Measurements from ENCODE around the gene CNN2. TPM values are rescaled to one million over a fixed set of nuclear protein-coding genes. Genes with fewer than 3 reads are reported as not detected.

CNN2 gene
- total RNA-seq, 1 donor from 2014 or later, result 183 TPM

DNA sequence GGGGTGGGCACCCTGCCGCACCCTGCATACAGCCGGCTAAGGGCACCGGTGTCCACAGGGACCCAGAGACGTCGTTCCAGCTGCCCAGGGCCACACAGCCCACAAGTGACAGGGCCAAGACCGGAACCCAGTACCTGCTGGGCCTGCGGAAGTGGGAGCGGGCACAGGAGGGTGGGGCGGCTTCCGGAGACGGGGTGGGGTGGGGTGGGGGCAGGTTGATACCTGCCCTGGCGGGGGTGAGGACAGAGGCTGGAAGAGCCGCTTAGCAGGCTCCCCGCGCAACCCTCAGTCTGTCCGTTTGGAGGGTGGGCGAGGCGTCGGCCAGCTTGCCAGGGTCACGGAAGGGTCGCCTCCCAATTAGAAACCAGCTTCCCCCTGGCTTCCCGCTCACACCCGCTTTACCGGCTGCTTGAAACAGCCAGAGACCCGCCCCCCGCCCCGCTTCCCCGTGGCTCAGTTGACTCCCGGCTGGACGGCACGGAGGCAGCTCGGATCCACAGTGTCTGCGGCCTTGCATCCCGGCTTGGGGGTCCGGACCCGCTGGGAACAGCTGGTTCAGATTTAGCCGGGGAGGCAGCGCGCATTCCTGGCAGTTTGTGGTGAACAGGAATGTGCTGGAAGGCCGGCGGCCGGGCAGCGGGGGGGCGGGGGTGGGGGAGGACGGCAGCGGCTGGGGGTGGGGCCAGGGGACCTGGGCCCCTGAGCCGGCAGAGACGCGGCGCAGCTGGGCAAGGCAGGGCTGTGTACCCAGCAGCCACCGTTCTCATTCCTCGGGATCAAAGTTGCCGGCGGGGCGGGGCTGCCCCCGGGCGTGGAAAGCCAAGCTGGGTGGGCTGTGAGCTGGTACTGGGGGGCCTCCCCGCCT is 1.9 kb downstream of the CNN2 start:
- ATAC-seq, result peak; percentile 83

DNA sequence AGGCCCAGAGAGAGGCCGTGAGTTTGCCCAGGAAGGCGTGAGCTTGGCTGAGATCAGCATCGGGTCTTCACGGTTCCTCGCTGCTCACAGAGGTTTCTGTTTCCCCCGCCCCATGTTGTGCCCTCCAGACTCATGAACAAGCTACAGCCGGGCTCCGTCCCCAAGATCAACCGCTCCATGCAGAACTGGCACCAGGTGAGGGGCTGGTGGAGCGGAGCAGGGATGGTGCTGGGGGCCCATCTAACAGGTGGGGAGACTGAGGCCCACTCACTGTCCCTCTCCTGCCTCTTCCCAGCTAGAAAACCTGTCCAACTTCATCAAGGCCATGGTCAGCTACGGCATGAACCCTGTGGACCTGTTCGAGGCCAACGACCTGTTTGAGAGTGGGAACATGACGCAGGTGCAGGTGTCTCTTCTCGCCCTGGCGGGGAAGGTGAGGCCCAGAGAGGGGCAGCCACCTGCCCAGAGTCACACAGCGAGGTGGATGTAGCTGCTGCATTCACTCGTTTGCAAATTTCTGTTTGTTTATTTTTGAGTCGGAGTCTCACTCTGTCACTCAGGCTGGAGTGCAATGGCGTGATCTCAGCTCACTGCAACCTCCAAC is 6.0 kb downstream of the CNN2 start:
- ATAC-seq, result no peak

DNA sequence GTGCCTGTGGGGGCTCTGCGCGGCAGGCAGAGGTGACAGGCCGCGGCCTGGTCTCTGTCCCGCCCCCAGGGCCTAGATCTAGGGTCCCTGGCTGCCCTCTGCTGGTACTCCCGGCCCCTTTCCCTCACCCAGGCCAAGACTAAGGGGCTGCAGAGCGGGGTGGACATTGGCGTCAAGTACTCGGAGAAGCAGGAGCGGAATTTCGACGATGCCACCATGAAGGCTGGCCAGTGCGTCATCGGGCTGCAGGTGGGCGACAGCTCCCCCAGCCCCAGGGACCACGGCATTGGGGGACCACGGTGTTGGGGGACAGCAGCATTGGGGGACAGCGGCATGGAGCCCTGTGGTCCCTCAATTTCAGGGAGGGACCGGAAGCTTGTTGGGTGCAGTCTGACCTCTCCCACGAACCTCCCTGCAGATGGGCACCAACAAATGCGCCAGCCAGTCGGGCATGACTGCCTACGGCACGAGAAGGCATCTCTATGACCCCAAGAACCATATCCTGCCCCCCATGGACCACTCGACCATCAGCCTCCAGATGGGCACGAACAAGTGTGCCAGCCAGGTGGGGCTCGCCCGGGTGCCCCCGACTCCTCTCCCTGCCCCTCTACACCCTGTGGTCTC is 9.7 kb downstream of the CNN2 start:
- ATAC-seq, result no peak

DNA sequence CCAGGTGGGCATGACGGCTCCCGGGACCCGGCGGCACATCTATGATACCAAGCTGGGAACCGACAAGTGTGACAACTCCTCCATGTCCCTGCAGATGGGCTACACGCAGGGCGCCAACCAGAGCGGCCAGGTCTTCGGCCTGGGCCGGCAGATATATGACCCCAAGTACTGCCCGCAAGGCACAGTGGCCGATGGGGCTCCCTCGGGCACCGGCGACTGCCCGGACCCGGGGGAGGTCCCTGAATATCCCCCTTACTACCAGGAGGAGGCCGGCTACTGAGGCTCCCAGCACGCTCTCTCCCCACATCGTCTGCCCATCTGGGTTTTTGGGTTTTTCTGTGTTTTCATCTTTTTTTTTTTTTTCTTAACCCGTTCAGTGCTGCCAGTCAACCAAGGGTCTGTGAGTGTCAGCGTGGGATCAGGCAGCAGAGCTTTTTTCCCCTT is 11.2 kb downstream of the CNN2 start:
- no peak for ATAC-seq

DNA sequence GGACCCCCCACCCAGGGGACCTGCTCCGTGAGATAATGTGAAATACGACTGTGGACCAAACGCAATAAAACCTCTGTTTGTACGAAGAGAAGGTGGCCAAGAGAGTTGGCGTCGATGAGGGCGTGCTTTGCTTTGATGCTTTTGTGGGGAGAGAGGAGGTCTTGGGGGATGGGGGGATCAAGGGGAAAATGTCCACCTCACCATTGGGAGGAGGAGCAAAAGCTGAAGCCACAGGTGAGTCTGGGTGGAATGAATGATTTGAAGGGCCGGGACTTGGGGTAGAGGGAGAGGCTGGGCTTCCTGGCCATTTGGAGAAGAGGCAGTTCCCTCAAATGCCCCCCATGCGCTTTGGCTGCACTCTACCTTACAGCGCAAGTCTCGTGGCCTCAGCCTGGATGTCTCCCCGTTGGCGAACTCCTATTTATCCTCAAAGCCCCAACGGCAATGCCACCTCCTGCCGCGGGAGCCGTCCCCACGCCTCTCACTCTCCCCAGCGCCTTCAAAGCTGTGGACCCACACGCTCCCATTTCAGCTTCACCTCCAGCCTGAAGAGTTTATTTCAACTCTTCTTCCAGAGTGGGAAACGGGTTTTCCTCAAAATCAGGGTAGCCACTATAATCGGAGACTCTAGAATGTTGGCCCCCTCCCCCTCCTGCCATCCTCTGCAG is 12.7 kb downstream of the CNN2 start:
- ATAC-seq, result no peak

DNA sequence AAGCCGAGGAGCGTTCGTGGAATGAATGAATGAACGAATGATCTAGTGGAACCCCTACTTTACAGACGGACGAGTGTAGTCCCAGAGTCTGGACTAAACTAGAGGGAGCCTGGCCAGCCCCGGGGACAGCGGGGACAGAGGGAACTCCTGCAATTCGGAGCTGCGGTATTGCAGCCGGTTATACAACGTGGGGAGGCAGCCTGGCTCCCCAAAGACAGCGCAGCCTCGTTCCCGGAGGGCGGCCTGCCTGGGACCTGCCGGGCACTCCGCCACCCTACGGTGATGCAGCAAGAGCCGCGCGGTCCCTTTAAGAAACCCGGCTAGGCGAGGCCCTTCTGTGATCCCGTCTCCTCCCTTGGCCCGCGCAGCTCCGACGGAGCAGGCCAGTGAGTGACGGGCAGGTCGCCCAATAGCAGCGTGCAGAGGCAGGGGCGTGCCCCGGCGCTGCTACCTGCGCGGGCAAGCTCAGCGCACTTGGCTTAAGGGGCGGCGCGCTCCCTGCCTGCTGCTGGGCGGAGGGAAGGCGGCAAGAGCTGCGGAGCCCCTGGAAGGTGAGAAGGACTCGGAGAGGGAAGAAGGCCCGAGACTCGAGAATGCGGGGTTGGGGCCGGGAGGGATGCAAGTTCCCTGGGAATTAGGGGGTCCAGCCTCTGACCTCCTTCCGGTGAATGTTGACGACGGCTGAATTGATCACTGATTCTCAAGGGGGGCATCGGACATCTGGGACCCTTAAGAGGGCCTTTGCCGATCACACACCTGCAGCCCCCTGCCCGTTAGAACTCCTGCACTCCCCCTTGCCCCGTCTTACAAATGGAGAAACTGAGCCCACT is 13.5 kb downstream of the CNN2 start, which contains the start of gene ABCA7:
ABCA7 (plus strand) TSS at position 462 of the 830 bp plus-strand sequence. CDS start 1,255 bp downstream, outside the sequence.
- ATAC-seq, result peak; percentile 83

DNA sequence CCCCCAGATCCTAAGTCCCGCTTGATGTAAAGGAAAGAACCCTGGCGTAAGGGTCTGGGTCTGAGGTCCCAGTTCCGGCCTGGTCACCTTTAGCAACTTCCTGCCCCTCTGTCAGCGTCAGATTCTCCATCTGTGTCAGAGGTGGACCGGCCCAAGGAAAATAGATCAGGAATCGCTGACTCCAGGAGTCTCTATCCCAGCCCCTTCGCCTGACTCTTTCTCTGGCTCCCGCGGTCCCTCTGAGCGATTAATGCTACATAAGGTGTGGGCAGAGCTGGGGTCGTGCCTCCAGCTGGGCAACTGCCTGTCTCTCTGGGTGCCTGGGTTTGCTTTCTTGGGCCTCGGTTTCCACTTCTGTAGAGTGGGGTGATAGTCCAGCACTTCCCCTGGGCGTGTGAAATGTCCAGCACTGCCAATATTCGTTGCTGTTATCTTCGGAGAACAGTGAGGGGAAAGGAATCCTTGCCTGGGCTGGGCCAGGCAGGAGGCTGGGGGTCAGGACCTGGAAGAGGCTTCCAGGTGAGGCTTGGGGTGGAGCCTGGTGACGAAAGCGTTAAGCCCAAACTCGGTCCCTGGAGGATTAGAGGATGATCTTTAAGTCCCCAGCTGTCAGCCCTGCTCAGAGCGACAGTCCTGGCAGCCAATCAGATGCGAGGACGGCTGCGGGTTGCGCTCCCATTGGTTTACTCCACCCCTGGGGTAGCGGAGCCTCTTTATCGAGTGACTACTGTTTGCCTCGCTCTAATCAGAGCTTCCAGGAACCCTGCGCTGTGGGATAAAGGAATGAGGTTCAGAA is 14.3 kb downstream of the CNN2 start:
- ATAC-seq, result peak; percentile 68

DNA sequence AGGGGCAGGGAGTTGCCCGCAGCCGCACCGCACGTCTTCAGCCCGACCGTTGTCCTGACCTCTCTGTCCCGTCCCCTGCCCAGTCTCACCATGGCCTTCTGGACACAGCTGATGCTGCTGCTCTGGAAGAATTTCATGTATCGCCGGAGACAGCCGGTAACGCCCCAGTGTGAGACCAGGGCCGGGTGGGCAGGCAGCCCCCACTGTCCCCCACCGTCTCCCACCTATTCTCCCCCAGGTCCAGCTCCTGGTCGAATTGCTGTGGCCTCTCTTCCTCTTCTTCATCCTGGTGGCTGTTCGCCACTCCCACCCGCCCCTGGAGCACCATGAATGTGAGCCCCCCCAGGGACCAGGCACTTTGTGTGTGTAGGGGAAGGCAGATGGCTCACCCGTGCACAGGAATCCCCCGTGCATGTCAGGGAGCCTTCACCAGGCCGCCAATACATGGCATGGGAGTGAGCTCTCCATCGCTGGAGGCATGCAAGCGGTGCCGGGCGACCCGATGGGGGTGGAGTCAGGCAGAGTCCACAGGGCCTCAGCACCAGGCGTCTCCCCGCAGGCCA is 14.9 kb downstream of the CNN2 start:
- no peak for ATAC-seq

DNA sequence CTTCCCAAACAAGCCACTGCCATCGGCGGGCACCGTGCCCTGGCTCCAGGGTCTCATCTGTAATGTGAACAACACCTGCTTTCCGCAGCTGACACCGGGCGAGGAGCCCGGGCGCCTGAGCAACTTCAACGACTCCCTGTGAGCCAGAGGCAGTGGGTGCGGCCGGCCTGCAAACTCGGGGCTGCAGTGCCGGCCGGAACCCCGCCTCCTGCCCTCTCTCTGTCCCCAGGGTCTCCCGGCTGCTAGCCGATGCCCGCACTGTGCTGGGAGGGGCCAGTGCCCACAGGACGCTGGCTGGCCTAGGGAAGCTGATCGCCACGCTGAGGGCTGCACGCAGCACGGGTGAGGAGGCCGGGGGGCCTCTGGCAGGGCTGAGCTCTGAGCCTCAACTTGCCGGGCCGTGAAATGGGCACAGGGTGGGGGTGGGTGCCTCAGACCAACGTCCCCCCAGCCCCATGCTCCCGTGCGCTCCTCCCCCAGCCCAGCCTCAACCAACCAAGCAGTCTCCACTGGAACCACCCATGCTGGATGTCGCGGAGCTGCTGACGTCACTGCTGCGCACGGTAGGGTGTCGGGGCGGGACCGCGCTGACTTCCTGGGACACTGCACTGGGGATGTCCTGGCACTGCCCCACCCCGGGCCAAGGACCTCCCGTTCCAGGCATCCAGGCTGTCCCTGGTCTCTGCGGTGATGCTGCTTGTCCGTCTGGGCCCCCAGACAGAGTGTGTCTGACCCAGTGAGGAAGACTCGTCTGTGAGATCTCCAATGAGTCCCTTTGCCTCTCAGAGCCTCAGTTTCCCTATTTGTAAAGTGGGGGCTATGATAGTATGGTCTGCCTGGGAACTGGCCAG is 15.7 kb downstream of the CNN2 start:
- ATAC-seq, result peak; percentile 53

DNA sequence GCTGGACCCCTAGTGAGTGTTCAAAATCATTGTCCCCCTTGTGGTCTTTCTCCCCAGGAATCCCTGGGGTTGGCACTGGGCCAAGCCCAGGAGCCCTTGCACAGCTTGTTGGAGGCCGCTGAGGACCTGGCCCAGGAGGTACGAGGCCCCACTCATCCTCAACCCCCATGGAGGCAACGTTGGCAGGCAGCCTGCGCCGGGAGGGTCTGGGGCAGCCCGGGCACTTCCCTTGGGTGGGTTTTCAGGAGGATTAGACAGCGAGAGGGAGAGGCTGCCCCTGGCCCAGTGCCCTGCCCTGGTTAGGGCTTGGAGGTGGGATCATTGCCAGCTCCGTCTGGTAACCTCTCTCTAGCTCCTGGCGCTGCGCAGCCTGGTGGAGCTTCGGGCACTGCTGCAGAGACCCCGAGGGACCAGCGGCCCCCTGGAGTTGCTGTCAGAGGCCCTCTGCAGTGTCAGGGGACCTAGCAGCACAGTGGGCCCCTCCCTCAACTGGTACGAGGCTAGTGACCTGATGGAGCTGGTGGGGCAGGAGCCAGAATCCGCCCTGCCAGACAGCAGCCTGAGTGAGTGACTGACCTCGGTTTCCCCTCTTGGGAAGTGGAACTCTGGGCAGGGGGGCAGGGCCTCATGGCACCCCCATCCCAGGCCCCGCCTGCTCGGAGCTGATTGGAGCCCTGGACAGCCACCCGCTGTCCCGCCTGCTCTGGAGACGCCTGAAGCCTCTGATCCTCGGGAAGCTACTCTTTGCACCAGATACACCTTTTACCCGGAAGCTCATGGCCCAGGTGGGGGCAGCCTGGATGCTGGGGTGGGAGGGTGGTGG is 16.5 kb downstream of the CNN2 start:
- ATAC-seq, result no peak

DNA sequence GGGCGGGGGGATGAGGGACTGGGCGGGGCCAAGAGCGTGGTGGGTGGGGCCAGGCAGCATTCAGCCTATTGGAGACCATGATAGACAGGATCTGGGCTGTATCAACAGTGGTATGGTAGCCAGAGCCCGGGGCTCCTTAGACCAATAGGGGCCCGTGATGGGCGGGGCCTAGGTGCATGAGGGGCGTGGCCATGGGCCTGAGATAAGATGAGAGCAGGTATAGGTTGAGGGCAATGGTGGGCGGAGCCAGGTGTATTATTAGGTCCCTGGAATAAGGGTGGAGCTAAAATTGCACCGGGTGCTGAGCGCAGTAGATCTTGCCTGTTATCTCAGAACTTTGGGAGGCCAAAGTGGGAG is 18.8 kb downstream of the CNN2 start:
- ATAC-seq, result peak; percentile 13

DNA sequence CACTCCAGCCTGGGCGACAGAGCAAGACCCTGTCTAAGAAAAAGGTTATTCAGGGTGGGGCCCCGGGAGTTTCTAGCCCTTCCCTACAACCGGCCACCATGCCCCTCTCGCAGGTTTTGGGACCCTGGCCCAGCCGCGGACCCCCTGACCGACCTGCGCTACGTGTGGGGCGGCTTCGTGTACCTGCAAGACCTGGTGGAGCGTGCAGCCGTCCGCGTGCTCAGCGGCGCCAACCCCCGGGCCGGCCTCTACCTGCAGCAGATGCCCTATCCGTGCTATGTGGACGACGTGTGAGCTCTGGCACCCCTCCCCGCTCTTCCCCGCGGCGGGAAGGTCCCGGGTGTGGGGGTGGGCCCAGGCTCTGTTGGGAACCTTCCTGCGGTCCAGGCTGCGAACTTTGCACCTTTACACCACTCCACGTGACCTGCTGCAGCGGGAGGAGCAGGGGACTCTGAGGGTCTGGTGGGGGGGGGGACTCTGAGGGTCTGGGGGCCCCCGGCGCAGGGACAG is 19.8 kb downstream of the CNN2 start:
- no peak for ATAC-seq

DNA sequence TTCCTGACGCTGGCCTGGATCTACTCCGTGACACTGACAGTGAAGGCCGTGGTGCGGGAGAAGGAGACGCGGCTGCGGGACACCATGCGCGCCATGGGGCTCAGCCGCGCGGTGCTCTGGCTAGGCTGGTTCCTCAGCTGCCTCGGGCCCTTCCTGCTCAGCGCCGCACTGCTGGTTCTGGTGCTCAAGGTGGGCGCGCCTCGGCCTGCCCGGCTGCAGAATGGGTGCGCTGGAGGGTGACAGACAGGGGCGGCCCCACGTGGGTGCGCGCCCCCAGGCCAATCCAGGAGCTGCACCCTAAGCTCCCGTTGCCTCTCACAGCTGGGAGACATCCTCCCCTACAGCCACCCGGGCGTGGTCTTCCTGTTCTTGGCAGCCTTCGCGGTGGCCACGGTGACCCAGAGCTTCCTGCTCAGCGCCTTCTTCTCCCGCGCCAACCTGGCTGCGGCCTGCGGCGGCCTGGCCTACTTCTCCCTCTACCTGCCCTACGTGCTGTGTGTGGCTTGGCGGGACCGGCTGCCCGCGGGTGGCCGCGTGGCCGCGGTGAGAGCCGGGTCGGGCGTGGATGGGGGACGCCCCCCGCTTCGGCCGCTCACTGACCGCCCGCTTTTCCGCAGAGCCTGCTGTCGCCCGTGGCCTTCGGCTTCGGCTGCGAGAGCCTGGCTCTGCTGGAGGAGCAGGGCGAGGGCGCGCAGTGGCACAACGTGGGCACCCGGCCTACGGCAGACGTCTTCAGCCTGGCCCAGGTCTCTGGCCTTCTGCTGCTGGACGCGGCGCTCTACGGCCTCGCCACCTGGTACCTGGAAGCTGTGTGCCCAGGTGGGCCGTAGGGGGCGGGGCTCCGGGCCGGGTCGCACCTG is 20.7 kb downstream of the CNN2 start:
- peak; percentile 70 for ATAC-seq

DNA sequence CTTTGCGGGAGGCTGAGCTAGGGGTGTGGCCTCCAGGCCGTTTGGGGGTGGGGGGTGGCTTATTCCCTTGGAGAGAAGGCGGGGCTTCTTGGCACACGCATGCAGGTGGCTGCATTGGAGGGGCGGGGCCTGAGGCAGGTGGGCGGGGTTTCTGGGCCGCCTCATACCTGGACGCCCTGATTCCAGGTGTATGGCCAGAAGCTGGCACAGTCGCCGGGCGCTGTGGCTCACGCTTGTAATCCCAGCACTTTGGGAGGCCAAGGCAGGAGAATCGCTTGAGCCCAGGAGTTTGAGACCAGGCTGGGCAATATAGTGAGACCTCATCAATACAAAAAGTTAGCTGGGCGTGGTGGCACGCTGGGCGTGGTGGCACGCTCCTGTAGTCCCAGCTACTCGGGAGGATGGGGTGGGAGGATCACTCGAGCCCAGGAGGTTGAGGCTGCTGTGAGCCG is 21.3 kb downstream of the CNN2 start:
- peak; percentile 52 for ATAC-seq

DNA sequence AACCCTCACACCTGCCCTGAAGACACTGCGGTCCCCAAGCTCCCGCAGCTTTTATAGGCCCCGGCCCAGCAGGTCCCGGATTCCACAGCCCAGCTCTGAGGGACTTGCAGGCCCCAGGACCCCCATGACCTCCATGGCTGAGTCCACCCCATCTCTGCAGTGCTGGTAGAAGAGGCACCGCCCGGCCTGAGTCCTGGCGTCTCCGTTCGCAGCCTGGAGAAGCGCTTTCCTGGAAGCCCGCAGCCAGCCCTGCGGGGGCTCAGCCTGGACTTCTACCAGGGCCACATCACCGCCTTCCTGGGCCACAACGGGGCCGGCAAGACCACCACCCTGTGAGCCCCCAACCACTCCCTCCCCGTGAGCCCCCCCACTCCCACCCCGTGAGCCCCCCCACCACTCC is 22.7 kb downstream of the CNN2 start:
- ATAC-seq, result no peak

DNA sequence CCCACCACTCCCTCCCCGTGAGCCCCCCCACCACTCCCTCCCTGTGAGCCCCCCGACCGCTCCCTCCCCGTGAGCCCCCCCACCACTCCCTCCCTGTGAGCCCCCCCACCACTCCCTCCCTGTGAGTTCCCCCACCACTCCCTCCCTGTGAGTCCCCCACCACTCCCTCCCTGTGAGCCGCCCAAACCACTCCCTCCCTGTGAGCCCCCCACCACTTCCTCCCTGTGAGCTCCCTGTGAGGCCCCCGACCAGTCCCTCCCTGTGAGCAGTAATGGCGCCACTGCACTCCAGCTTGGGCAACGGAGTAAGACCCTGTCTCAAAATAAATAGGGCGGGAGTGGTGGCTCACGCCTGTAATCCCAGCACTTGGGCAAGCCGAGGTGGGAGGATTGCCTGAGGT is 23.4 kb downstream of the CNN2 start:
- no peak for ATAC-seq

DNA sequence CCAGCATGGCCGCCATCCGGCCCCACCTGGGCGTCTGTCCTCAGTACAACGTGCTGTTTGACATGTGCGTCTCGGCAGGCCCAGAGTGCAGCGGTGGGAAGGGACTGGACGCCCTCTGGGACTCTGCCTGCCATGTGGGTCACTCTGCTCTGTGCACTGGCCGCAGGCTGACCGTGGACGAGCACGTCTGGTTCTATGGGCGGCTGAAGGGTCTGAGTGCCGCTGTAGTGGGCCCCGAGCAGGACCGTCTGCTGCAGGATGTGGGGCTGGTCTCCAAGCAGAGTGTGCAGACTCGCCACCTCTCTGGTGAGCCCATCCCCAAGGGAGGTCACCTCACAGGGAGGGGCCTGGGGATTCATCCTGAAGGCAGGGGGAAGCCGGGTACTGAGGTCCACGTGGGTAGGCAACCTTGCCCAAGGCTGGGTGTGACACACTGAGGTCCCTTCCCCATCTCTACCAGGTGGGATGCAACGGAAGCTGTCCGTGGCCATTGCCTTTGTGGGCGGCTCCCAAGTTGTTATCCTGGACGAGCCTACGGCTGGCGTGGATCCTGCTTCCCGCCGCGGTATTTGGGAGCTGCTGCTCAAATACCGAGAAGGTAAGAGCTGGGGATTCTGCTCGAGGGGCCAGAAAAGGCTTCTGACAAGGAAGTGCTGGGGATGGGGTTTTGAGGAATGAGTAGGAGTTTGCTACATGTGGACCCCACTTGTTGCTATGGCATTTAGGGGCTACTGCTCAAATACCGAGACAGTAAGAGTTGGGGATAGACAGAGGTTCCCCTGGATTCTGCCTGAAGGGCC is 24.8 kb downstream of the CNN2 start:
- no peak for ATAC-seq

Data from esophagus mucosa (tissue), 1 donor.